Psoas muscle (tissue), 8 donors: ENCODE data around the gene ELMO1. TPM values are rescaled to one million over a fixed set of nuclear protein-coding genes. Genes with fewer than 3 reads are reported as not detected.

Experiments
- ATAC-seq, 4 donors: fragments of 200-7000 bp; cut with Tn5 transposase; one replicate each; pipeline ENCODE4 v1.9.1; 2020; ENCODE audit warnings: moderate library complexity in 3 of 4, mild to moderate bottlenecking in 2 of 4
- DNase-seq, 2 donors: peaks; one replicate each; pipeline ENCODE4 v3.0.0-alpha.2; 2020
- H3K27ac ChIP-seq: fragments of 200-600 bp; one replicate; pipeline ENCODE4 v1.8.0; 2022
- H3K27me3 ChIP-seq, 3 donors: fragments of 200-600 bp in 1 of 3; one replicate each; pipeline versions ENCODE4 v1.6.1 to v1.8.0; 2013 to 2022; ENCODE audit warnings: low read length in 2 of 3, mild to moderate bottlenecking in 2 of 3, moderate library complexity in 1 of 3; ENCODE audit not compliant: insufficient read depth in 3 of 3
- H3K36me3 ChIP-seq, 2 donors: fragments of 200-600 bp in 1 of 2; one replicate each; pipeline versions ENCODE4 v1.6.1 to v1.8.0; 2013 to 2022; ENCODE audit warnings: low read depth in 1 of 2, mild to moderate bottlenecking in 1 of 2, moderate library complexity in 1 of 2; ENCODE audit not compliant: insufficient read depth in 1 of 2
- H3K4me1 ChIP-seq: fragments of 200-600 bp; one replicate; pipeline ENCODE4 v1.8.0; 2022
- H3K4me3 ChIP-seq: fragments of 200-600 bp; one replicate; pipeline ENCODE4 v1.8.0; 2022; ENCODE audit warnings: mild to moderate bottlenecking
- H3K9me3 ChIP-seq: fragments of 200-600 bp; one replicate; pipeline ENCODE4 v1.8.0; 2022
- CTCF ChIP-seq: fragments of 200-600 bp; IDR thresholded peaks from one replicate; pipeline ENCODE4 v1.8.0; 2022; ENCODE audit warnings: antibody characterized with exemption
- WGBS, 3 donors: extraction: QIAGEN DNeasy Blood & Tissue Kit; methylation state at CpG; one replicate each; pipeline versions ENCODE4 v1.1.6 to v1.1.7; 2013; 5-methylcytosine and 5-hydroxymethylcytosine counted together
- intact Hi-C, 2 donors: fragments of 100-400 bp; cut with DNase I; formaldehyde crosslinking; loops; one replicate each; pipeline versions ENCODE4 v1.11.0 to v1.14.2; 2022
- polyA plus RNA-seq, 3 donors: library from polyadenylated mRNA; stranded (reverse); fragments of 200-250 nt; gene quantifications; one replicate each; pipeline ENCODE4 v1.2.3, GENCODE V29; 2013
- total RNA-seq, 4 donors: library from RNA; stranded (reverse); fragmentation: NEBNext Ultra II Directional in 2 of 4; extraction: Animal tissue kit (Norgen Biotek cat#: 25700) in 2 of 4; gene quantifications; one replicate each; pipeline versions ENCODE4 v1.2.1 to v1.2.4, GENCODE V29; 2021 to 2023
- donor health status: healthy with polysubstance abuse.
- donor health status: DM: no; HTN: no; CAD: no; lungs with moderate emphysema.
- donor health status: Bipolar disorder and iron deficiency.
- donor health status: healthy.
- donor health status: DM: yes; HTN: yes; CAD: no.
- donor health status: DM: no; HTN: no; CAD: no.
- donor health status: DM: no; HTN: no; CAD: no.
- donor health status: DM: yes; HTN: yes; CAD: no.

ELMO1 gene
- total and polyA plus RNA-seq, 7 donors: 2.8 to 8.1 (median 6.9) TPM

- ATAC-seq (no peak), DNase-seq (no peak)
- Histone ChIP-seq H3K9me3 (no peaks in the 10 kb centered on the region), H3K36me3 (no peaks in the 10 kb centered on the region), H3K4me1 (no peaks in the 10 kb centered on the region), H3K4me3 (no peak overlapping the region), H3K27ac (no peak overlapping the region), H3K27me3 (peaks cover 0 to 1% (median 0%) of the 10 kb centered on the region in 3 donors)
- 42 to 54% (median 47%) methylated on average over 3 of the region's 3 CpGs for WGBS, 3 donors
- intact Hi-C loops: loop anchor here in 1 of 2 donors (10.0 kb wide), 1 partner anchor 226 kb away; the partner anchor contains the start of gene ELMO1
- no peak for TF ChIP-seq CTCF
Observed at GRCh38 chr7:37218956-37219355, 229.7 kb downstream of the ELMO1 start.

- ATAC-seq (no peak), DNase-seq (no peak)
- H3K9me3 ChIP-seq: no peaks in the 10 kb centered on the region
- 67 to 84% (median 76%) methylated on average over 2 of the region's 2 CpGs for WGBS, 3 donors
- intact Hi-C loops: loop anchor here in 1 of 2 donors (10.0 kb wide), 1 partner anchor 228 kb away; the partner anchor contains the start of gene ELMO1
- no peak overlapping the region for H3K4me3 ChIP-seq
- TF ChIP-seq CTCF: no peak
- no peak overlapping the region for H3K27ac ChIP-seq
- peaks cover 0 to 1% (median 0%) of the 10 kb centered on the region in 3 donors for H3K27me3 ChIP-seq
- no peaks in the 10 kb centered on the region for H3K36me3 ChIP-seq
- no peaks in the 10 kb centered on the region for H3K4me1 ChIP-seq
Observed at GRCh38 chr7:37216923-37217322, 231.7 kb downstream of the ELMO1 start.

- Histone ChIP-seq H3K4me3 (no peak overlapping the region), H3K27ac (no peak overlapping the region), H3K4me1 (no peaks in the 10 kb centered on the region), H3K36me3 (no peaks in the 10 kb centered on the region), H3K9me3 (no peaks in the 10 kb centered on the region), H3K27me3 (peaks cover 0 to 1% (median 0%) of the 10 kb centered on the region in 3 donors)
- DNase-seq (no peak), ATAC-seq (no peak)
- intact Hi-C loops: loop anchor here in 1 of 2 donors (10.0 kb wide), 1 partner anchor 228 kb away; the partner anchor contains the start of gene ELMO1
- 82 to 84% (median 83%) methylated on average over 10 of the region's 10 CpGs for WGBS, 3 donors
- no peak for TF ChIP-seq CTCF
Observed at GRCh38 chr7:37216156-37216852, 232.4 kb downstream of the ELMO1 start.

- no peaks in the 10 kb centered on the region for H3K4me1 ChIP-seq
- intact Hi-C loops: loop anchor here in 1 of 2 donors (10.0 kb wide), 1 partner anchor 229 kb away; the partner anchor contains the start of gene ELMO1
- 81 to 90% (median 86%) methylated on average over 3 of the region's 3 CpGs for WGBS, 3 donors
Observed at GRCh38 chr7:37215290-37215923, 233.3 kb downstream of the ELMO1 start.

More at GRCh38 chr7:37215290-37215923, 233.3 kb downstream of the ELMO1 start:
- ATAC-seq (no peak), DNase-seq (no peak)
- no peak for TF ChIP-seq CTCF
- no peak overlapping the region for H3K4me3 ChIP-seq
- H3K36me3 ChIP-seq: no peaks in the 10 kb centered on the region
- no peaks in the 10 kb centered on the region for H3K9me3 ChIP-seq
- H3K27me3 ChIP-seq: peaks cover 0 to 1% (median 0%) of the 10 kb centered on the region in 3 donors
- no peak overlapping the region for H3K27ac ChIP-seq
